GM18907 (cell line): ENCODE data around the gene LMOD1.
"Not testable (repeated sequence)": the region's sequence is repeated elsewhere in the genome, so short reads cannot be mapped to it uniquely, and the experiment has no call there.

Experiments used
- ATAC-seq: cut with Tn5 transposase; IDR thresholded peaks from one replicate; pipeline ENCODE4 v1.9.1; 2021; ENCODE audit warnings: mild to moderate bottlenecking, moderate library complexity; ENCODE audit not compliant: unreplicated experiment

The LMOD1 gene

DNA sequence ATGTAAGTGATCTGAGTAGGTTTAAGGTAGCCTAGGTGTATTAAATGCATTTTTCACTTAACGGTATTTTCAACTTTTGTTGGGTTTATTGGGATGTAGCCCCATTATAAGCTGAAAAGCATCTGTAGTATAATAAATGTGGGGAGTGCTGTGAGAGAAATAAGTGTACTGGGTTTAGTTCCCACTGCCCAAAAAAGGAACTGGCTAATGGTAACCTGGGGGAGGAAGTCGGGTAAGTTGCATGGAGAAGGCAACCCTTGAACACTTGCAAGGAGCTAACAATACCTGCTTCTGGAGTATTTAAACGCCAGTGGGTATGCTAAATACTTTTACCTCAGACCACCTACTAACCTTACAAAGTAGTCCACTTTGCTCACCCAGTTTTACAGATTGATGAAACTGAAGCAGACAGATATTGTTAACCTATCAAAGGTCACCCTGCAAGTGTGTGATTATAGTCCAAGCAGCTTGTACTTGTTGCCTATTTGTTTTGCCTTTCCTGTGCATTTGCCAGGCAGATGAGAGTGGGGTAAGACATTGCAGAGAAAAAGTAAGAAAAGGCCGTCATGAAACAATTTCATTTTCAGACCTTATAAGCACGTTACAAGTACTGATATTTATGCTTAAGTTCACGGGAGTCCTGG is 65.3 kb downstream of the LMOD1 start:
- ATAC-seq = no peak

DNA sequence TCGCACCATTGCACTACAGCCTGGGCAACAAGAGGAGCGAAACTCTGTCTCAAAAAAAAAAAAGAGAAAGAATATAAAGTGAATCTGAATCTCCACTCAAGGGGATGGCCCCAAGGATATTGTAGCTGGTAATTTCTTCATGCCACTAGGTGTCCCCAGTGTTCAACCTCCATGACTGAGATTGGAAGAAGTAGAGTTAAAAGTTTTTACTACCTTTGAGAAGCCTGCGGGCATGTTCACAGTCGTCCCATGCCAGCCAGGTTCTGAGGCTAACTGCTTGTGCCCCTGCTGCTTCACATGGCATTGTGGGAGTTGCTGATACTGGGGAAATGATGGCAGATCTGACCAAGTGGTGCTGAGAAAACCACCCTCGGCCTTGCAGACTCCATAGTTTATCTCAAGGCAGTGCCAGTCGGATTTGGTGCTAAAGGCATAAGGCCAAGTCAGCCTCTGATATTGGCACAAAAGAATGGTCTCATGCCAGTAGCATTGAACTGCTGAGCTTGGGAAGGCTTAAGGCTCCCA is 68.4 kb downstream of the LMOD1 start:
- no peak for ATAC-seq

DNA sequence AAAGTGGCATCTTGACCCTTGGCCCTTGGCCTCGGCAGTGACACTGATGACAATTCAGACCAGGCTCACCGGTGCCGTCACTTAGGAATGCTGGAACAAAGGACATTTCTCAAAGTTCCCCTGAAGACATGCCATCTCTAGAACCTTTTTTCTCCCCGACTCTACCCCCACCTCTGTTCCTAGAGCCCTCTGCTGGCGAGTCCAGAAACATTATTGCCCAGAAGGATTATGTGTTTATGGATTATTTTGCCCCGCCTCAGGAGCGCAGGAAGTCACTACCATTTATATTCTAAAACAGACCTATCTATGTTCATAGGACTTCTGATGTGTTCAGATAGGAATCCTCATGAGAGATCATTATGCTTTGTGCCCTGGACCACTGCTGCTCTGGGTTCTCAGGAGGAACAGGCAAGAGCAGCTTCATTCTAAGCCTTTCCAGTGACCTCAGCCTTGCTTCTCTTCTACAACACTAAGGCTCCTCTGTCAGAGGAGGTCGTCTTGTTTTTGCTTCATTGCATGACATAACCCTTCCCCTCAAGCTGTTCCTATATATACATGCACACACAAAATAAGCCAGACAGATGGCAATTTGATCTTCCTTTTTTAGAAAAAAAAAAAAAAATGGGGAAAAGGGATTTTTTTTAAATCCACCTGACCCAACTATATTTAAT is 70.1 kb downstream of the LMOD1 start:
- no peak for ATAC-seq

DNA sequence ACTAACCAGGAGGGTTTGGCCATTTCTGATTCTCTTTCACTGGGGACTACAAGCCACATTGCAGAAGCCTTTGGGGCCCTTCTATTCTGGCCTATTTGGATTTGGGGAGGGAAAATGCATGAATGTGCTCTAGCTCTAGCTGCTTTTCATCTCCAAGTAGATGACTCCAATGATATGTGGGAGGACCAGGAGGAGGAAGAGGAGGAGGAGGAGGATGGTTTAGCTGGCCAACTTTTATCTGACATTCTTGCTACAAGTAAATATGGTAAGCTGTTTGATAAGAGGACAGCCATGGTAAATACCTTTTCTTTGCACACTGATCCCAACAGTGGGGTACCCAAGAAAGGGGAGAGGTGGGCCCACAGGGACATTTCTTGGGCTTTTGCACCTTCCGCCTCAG is 71.7 kb downstream of the LMOD1 start:
- ATAC-seq = no peak

DNA sequence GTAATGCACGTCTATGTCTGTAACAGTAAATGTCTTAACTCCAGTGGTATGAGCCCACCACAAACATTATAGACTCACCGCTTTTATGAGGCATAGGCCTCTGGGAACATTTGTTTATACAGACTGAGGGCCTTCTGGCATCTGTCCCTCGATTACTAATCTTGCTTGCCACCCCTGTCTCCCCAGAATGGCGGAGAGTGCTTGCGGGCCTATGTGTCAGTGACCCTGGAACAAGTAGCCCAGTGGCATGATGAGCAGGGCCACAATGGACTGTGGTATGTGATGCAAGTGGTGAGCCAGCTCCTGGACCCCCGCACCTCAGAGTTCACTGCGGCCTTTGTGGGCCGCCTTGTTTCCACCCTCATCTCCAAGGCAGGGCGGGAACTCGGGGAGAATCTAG is 76.0 kb downstream of the LMOD1 start:
- ATAC-seq = no peak

DNA sequence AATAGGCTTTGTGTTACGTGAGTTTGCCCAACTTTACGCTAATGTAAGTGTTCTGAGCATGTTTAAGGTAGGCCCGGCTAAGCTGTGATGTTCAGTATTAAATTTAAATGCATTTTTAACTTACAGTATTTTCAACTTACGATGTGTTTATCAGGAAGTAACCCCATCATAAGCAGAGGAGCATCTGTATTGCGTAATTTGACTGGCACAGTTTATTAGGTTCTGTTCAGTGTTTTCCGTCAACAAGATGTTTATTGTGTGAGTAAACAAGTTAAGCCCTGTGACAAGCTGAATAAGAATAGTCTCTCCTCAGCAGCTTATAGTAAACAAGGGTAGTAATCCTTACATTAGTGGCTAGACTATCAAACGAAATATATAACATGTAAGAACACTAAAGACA is 84.9 kb downstream of the LMOD1 start:
- ATAC-seq = no peak

DNA sequence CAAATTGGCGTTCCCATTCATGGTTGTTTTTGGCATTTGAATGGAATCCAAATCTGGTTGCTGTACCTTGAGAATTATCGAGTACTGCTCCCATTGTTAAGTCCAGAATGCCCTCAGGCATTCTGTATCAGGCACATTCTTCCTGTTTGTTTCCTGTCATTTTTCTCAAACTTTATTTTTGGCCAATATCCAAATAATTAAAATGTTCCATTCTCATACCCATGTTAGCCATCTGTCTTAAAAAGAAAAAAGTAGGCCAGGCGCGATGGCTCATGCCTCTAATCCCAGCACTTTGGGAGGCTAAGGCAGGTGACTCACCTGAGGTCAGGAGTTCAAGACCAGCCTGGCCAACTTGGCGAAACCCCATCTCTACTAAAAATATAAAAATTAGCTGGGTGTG is 86.9 kb downstream of the LMOD1 start:
- ATAC-seq = no peak

DNA sequence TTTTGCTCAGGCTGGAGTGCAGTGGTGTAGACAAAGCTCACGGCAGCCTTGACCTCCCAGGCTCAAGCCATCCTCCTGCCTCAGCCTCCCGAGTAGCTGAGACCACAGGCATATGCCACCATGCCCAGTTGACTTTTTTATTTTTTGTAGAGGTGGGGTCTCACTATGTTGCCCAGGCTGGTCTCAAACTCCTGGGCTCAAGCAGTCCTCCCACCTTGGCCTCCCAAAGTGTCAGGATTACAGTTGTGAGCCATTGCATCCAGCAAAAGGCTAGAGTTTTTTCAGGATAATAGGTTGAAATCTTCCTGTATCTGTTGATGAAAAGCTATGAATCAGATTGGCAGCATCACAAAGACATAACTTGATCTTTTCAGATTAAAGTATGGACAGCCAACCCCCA is 89.6 kb downstream of the LMOD1 start:
- not testable (repeated sequence) for ATAC-seq

DNA sequence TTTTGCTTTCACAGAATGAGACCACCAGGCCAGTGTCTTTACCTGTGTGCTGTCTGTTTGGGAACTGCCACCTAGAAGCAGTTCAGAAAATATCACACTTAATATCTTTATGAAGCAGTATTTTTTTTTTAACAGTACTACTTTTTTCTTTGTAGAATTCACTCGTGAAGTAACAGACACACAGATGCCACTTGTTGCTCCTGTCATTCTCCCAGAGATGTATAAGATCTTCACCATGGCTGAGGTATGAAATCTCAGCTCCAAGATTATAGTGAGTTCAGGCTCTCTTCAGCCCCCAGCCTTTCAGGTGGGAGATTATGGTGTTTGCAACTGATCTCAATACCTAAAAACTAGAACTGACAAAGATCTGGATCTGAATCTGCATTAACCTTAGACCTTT is 94.4 kb downstream of the LMOD1 start:
- no peak for ATAC-seq

DNA sequence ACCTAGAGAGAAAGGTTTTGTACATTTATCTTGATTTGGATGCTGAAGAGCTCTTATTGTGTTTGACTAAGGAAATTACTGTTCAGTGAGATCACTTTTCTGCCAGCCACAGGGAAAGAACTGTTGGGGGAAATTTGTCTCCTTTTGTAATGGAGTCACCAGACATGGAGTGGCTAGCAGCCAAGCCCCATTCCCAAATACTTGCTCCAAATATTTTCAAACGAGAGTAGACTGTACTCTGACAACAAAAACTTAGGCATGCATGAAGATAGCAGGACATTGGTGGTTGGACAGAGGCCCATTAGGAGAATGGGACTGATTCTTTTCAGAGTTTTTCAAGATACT is 96.3 kb downstream of the LMOD1 start:
- ATAC-seq = no peak

DNA sequence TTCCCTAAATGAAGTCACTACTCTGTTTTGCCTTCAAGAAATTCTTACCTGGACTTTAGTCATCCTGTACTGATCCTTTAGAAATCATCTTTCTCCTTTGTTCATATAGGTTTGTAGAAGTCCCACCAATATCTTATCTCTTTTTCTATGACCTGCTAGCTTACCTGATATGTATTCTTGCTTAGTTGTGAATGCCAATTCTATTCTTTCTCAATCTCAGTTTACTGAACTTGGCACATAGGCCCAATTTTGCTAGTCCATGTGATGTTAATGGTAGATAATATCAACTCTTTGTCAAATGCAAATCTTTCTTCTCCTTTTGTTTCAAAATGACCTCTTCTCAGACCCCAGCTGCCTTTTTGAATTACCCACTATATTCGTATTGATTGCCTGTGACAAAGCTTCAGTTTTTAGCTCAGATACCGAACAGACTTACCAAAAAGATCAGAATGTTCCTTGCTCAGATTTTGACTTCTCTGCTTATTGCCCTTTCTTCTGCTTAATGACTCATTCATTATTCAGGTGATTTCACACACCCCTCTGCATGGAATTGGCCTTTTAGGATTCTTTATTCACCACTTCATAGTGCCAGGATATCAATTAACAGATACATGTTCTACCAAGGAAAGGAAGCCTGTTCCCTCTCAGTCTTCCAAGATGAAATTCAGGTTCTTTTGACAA is 96.8 kb downstream of the LMOD1 start:
- ATAC-seq = no peak

DNA sequence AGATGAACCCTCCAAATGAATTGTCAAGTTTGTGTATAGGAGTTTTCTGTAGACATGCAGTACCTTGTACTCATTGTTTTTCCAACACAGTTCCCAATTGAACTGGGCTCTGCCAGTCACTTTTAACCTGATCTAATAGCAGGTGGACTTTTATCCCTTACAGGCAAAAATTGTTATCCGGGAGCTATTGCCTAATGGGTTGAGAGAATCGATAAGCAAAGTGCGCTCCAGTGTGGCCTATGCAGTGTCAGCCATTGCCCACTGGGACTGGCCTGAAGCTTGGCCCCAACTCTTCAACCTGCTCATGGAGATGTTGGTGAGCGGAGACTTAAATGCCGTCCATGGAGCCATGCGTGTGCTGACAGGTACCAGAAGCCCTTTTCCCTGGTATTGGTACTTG is 98.1 kb downstream of the LMOD1 start:
- no peak for ATAC-seq

DNA sequence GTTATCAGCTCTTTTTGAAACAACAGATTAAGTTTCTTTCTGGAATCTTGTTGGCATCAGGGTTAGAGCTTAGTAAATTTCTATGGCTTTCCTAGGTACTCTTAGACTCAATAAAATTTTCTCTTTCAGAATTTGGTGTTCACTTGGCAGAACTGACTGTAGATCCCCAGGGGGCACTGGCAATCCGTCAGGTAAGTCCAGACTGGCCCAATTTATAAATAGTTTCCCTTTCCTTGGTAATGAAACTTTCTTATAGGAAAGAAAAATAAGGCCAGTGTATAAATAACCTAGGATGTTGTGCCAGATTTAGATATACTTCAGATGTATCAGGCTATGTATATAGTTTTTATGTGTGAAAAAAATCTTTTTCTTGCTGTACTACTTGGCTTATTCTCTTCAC is 99.2 kb downstream of the LMOD1 start:
- no peak for ATAC-seq
